Measurements from ENCODE around the gene CCSAP. TPM values are rescaled to one million over a fixed set of nuclear protein-coding genes. Genes with fewer than 3 reads are reported as not detected.

Gene CCSAP
- polyA plus RNA-seq, 3 donors: 5.2 to 12.2 (median 6.7) TPM

DNA sequence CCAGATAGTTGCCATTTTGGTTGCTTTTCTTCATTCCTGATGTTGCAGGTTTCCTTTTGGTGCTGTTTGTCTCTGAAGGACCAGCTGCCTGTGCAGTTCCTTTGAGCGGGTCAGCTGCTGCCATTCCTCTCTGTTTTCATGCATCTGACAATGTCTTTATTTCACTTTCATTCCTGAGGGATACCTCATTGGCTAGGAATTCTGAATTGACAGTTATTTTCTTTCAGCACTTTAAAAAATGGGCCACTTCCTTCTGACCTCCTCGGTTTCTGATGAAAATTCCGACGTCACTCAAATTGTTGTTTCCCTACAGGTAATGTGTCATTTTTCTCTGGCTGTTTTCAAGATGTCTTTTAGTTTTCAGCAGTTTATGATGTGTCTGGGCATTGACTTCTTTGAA is 24.8 kb downstream of the CCSAP start:
- Histone ChIP-seq H3K79me2 (ENCODE audit: insufficient read depth, low read length) (no peaks in the 10 kb centered on the region), H3K27ac (ENCODE audit: low read depth in 1 of 2, low read length in 2 of 2) (no peak overlapping the region), H3K27me3 (ENCODE audit: control insufficient read depth in 2 of 2, insufficient read depth in 2 of 2, low read length in 2 of 2) (no peaks in the 10 kb centered on the region), H3K9me3 (replicated peaks in 1 of 2; ENCODE audit: control insufficient read depth in 1 of 2, insufficient read depth in 1 of 2, low read length in 2 of 2) (no peaks in the 10 kb centered on the region), H4K20me1 (ENCODE audit: insufficient read depth, low read length) (no peaks in the 10 kb centered on the region), H3K4me1 (ENCODE audit: control insufficient read depth in 1 of 2, insufficient read depth in 2 of 2, low read length in 2 of 2) (no peaks in the 10 kb centered on the region), H3K4me3 (replicated peaks in 1 of 3; ENCODE audit: low read depth in 2 of 3, low read length in 3 of 3) (no peak overlapping the region), H3K9ac (ENCODE audit: insufficient read depth, low read length, poor library complexity, severe bottlenecking) (no peak overlapping the region), H2AFZ (ENCODE audit: insufficient read depth, low read depth, low read length, poor library complexity, severe bottlenecking) (no peak overlapping the region), H3K4me2 (replicated peaks; ENCODE audit: extremely low read depth, low read length, poor library complexity, severe bottlenecking) (no peak overlapping the region), H3K36me3 (replicated peaks in 1 of 2; ENCODE audit: control insufficient read depth in 1 of 2, insufficient read depth in 2 of 2, low read length in 2 of 2) (peaks cover 27 to 56% of the 10 kb centered on the region in 2 donors)
- intact Hi-C loops (cut with micrococcal nuclease): no loop called here
- Mint-ChIP-seq H3K36me3 (peaks cover 39 to 62% of the 10 kb centered on the region in 2 donors), H3K4me1 (no peaks in the 10 kb centered on the region), H3K9me3 (peaks cover 0 to 2% (median 0%) of the 10 kb centered on the region in 7 donors), H3K4me3 (no peak overlapping the region), H3K27ac (no peak overlapping the region), H3K27me3 (ENCODE audit: low read depth in 3 of 3) (peaks cover 0 to 1% (median 0%) of the 10 kb centered on the region in 3 donors)
- no CpG with 5 or more reads among the region's 4 CpGs for WGBS (ENCODE audit: insufficient coverage)
- no peak for TF ChIP-seq CTCF (IDR thresholded peaks at IDR 0.05)
- no peak for DNase-seq

- Histone ChIP-seq H3K27me3 (ENCODE audit: control insufficient read depth in 2 of 2, insufficient read depth in 2 of 2, low read length in 2 of 2) (no peaks in the 10 kb centered on the region), H3K9ac (ENCODE audit: insufficient read depth, low read length, poor library complexity, severe bottlenecking) (no peak overlapping the region), H3K79me2 (ENCODE audit: insufficient read depth, low read length) (no peaks in the 10 kb centered on the region), H3K4me1 (ENCODE audit: control insufficient read depth in 1 of 2, insufficient read depth in 2 of 2, low read length in 2 of 2) (no peaks in the 10 kb centered on the region), H3K36me3 (replicated peaks in 1 of 2; ENCODE audit: control insufficient read depth in 1 of 2, insufficient read depth in 2 of 2, low read length in 2 of 2) (peaks cover 28 to 55% of the 10 kb centered on the region in 2 donors), H3K4me2 (replicated peaks; ENCODE audit: extremely low read depth, low read length, poor library complexity, severe bottlenecking) (no peak overlapping the region), H4K20me1 (ENCODE audit: insufficient read depth, low read length) (no peaks in the 10 kb centered on the region), H3K27ac (ENCODE audit: low read depth in 1 of 2, low read length in 2 of 2) (no peak overlapping the region), H3K9me3 (replicated peaks in 1 of 2; ENCODE audit: control insufficient read depth in 1 of 2, insufficient read depth in 1 of 2, low read length in 2 of 2) (no peaks in the 10 kb centered on the region), H3K4me3 (replicated peaks in 1 of 3; ENCODE audit: low read depth in 2 of 3, low read length in 3 of 3) (no peak overlapping the region), H2AFZ (ENCODE audit: insufficient read depth, low read depth, low read length, poor library complexity, severe bottlenecking) (no peak overlapping the region)
- Mint-ChIP-seq H3K4me1 (no peaks in the 10 kb centered on the region), H3K4me3 (no peak overlapping the region), H3K36me3 (peaks cover 43 to 63% of the 10 kb centered on the region in 2 donors), H3K27ac (no peak overlapping the region), H3K27me3 (ENCODE audit: low read depth in 3 of 3) (peaks cover 0 to 1% (median 0%) of the 10 kb centered on the region in 3 donors), H3K9me3 (peaks cover 0 to 2% (median 0%) of the 10 kb centered on the region in 7 donors)
- intact Hi-C loops (cut with micrococcal nuclease): no loop called here
- no peak for DNase-seq
- WGBS (ENCODE audit: insufficient coverage): no CpG with 5 or more reads among the region's 2 CpGs
- no peak for TF ChIP-seq CTCF (IDR thresholded peaks at IDR 0.05)
These were observed 26.7 kb downstream of the CCSAP start for GRCh38 chr1:229316166-229316565.
